H4 (cell line): ENCODE results near the gene PPP1R13L. TPM values are rescaled to one million over a fixed set of nuclear protein-coding genes. Genes with fewer than 3 reads are reported as not detected.
"Not testable (repeated sequence)": the region's sequence is repeated elsewhere in the genome, so short reads cannot be mapped to it uniquely, and the experiment has no call there.

Experiments used
- DNase-seq: peaks from one replicate; pipeline ENCODE4 v3.0.0-alpha.2; 2015; ENCODE audit warnings: low spot score
- total RNA-seq: library from RNA; depleted of rRNA; stranded (reverse); fragments of >200 nt; shearing (Covaris generic); gene quantifications from 2 replicates; pipeline ENCODE4 v1.2.3, GENCODE V29; 2014; rRNA removed

The PPP1R13L gene
- total RNA-seq, 1 experiment from 2014 or later, result 1.1 TPM

DNA sequence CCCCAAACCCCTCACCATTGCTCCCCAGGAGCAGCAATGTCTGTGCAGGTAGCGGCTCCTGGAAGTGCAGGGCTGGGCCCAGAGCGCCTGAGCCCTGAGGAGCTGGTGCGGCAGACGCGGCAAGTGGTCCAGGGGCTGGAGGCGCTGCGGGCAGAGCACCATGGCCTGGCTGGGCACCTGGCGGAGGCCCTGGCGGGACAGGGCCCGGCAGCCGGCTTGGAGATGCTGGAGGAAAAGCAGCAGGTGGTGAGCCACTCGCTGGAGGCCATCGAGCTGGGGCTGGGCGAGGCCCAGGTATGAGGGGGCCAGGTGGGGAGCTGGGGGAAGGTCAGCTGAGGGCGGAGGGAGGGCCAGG, 59.4 kb downstream of the PPP1R13L start:
- DNase-seq, result no peak

DNA sequence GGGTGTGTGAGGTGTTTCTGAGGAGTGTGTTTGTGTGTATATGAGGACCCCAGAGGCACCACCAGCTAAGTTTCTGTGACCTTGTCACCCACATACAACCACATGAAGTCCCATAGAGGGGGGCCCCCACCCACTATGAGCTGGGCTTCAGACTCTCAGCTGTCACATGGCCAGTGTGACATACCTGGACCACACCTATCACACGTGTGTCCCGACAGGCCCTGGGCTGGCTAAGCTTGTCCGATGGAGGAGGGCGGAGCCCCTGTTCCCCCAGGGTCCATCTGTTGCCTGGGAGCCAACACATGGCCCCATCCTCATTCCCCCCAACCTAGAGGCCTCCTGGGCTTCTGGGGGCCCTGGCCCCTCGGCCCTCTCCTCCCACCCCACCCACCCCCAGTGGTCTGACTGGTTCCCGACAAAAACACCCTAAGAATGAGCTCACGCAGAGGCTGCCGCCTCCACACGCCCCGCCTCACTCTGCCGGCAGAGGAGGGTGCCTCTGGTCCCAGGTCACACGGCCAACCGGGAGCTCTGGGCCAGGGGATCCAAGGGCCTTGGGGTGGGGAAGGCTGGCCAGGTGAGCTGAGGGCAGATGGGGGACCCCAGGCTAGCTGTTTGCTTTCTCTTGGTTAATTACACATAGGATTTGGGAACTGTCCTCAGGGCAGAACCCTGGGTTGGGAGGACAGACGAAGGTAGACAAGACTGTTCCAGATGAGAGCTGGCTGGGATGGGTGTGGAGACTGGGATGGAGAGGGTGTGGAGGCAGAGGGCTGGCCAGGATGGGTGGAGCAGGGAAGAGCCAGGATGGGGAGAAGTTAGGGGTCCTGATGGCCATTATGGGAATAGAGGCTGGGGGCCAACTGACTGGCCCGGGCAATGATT, 60.0 kb downstream of the PPP1R13L start:
- no peak for DNase-seq

DNA sequence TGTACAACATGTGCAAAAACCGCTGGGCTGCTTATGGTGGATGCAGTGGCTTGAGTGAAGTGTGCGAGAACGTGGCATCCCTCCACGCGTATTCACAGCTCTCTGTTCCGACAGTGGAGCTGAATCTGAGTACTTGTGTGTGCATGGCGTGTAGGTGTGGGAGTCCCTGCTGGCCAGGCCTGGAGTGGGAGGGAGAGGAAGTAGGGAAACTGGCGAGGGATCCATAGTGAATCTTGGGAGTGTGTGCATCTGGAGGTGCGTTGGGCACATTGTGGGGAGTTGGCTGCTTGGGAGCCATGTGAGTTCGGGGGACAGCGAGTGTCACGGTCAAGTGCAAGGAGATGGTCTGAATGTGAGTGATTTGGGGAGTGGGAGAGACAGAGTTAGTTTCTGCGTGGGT, 62.0 kb downstream of the PPP1R13L start:
- DNase-seq, result no peak

DNA sequence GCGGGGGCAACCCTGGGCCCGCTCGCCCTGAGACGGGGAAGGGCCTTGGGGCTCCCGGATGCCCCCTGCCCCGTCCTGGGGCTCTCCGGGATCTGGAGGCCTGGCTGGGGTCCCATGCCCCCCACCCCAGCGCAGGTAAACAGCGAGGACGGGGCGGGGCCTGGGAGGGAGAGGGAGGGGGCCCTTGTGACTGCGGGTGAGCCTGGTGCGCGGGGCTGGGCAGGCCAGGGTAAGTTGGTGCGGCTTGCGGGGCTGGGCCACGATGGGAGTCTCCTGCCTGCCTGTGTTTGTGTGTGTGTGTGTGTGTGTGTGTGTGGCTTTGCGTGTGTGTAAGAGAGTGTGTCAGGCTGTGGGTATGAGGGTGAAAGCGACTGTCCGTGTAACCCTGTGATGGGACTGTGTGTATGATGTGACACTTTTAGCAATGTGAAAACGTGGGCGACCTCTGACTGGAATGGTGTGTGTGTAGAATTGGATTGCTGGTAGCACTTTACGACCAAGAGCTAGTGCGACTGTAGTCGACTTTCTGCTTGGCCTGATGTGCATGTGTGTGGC, 63.9 kb downstream of the PPP1R13L start:
- DNase-seq, result no peak

DNA sequence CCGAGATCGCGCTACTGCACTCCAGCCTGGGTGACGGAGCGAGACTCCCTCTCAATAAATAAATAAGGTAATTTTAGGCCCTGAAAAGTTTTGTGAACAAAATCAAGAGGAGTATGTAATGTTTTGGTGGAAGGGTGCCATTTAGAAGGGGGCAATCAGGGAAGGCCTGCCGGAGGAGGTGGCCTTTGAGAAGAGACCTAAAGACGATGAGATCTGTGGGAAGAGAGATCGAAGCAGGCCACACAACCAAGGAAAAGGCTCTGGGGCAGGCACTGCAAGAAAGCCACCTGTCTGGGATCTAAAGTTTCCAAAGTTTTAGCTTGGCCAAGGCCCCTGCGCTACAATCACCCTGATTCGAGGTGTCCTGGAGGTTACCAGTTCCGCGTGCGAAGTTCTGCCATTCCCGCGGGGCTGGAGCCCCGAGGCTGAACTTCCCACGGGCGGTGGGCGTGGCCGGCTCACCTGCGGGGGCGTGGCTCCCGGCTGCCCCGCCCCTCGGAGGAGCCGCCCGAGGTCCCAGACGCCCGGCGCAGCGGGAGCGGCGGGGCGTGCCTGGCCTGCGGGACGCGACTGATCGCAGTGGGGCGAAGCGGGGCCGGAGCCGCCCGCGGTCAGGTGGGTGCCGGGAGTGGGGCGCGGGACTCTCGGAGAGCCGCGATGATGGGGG, 64.5 kb downstream of the PPP1R13L start, which contains the start of gene KLC3:
KLC3 (plus strand) TSS at position 519 of the 667 bp plus-strand sequence. CDS start 4,792 bp downstream, outside the sequence.
- DNase-seq, result no peak

DNA sequence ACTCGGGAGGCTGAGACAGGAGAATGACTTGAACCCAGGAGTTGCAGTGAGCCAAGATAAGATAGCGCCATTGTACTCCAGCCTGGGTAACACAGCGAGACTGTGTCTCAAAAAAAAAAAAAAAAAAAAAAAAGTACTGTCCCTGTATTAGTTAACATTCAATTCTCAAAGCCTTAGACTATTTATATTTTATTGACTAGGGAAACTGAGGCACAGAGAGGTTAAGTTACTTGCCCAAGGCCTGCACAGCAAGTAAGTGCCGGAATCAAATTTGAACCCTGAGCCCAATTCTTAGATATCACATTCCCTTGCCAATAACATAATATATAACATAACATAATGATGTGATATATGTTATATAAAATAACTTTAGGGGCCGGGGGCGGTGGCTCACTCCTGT, 65.2 kb downstream of the PPP1R13L start:
- no peak for DNase-seq

DNA sequence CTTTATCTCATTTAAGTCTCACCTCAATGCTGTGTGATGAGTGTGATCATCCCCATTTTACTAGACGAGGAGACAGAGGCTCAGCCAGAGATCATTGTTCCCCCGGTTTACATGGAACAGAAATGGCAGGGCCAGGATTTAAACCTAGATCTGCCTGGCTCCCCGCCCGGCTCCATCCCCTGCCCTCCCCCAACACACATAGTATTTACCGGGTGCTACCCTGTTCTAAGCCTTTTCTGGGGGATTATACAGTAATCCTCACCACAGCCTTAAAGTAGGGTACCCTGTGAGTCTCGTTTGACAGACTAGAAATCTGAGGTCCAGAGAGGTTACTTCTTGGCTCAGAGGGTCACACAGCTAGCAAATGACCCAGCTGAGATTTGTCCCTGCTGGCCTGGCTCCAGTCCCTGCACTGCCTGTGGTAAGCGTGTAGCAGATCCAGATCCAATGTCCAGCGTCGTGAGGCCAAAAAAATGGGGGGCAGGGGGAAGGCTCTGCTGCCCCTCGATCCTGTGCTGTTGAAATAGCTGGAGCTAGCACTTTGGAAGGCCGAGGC, 68.1 kb downstream of the PPP1R13L start:
- DNase-seq, result no peak

DNA sequence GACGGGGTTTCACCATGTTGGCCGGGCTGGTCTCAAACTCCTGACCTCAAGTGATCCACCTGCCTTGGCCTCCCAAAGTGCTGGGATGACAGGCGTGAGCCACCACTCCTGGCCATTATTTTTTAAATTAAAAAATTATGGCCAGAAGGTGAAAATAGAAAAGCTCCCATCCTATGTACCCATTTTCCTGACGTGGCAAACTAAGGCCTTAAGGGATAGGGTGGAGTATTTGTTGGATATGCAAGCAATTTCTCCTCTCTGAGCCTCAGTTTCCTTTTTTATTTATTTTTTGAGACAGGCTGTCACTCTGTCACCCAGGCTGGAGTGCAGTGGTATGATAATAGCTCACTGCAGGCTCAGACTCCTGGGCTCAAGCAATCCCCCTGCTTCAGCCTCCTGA, 70.0 kb downstream of the PPP1R13L start:
- DNase-seq, result not testable (repeated sequence)

DNA sequence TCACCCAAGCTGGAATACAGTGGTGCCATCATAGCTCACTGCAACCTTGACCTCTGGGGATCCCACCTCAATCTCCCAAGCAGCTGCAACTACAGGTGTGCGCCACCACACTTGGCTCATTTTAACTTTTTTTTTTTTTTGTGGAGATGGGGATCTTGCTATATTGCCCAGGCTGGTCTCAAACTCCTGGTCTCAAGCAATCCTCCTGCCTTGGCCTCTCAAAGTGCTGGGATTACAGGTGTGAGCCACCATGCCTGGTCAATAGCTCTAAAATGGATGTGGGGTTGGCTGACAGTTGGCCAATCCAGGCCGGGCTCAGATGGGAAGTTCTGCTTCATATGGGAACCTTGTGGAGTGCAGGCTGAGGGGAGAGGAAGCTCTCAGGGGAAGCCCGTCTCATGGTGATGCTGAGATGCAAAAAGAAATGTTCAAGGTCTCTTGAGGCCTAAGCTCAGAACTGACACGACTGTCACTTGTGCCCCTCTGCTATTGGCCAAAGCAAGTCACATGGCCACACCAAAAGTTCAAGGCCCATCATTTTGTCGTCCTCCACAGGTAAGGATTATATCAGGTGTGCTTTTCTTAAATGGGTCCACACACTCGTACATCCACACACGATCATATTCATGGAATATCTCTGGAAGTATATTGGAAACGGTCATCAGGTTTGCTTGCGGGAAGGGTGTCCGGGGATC, 71.1 kb downstream of the PPP1R13L start:
- no peak for DNase-seq

DNA sequence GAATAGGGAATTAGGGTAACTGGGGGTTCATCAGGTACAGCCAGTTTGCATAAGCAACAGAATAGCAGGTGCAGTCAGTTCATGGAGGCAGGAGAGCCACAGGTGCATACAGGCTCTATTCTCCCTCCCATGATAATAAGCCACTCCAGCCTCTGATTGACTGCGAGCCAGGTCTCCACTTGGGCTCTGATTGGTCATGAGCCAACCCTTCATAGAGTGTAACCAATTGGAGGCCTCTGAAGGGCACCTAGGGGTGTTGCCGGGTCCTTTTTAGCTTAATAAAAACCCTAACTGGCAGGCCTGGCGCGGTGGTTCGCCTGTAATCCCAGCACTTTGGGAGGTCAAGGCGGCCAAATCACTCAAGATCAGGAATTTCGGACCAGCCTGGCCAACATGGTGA, 73.5 kb downstream of the PPP1R13L start:
- no peak for DNase-seq

Other genes starting within 250 kb of the PPP1R13L start
- gene NKPD1, start 244.1 kb downstream of the PPP1R13L start, total RNA-seq, result 0.19 TPM in 1 of 2 replicates, not detected in the other
- gene TRAPPC6A, start 226.8 kb downstream of the PPP1R13L start, total RNA-seq, result 8.9 and 14.5 TPM in 2 replicates
- gene BLOC1S3, start 226.3 kb downstream of the PPP1R13L start, total RNA-seq, result 2.1 and 5.3 TPM in 2 replicates
- not detected in 2 replicates for gene EXOC3L2, start 159.7 kb downstream of the PPP1R13L start, total RNA-seq
- gene MARK4, start 153.8 kb downstream of the PPP1R13L start, total RNA-seq, result 3.7 and 5.0 TPM in 2 replicates
- gene CKM, start 82.2 kb downstream of the PPP1R13L start, total RNA-seq, result not detected in 2 replicates
- 0.72 TPM in 1 of 2 replicates, not detected in the other for gene KLC3, start 64.3 kb downstream of the PPP1R13L start, total RNA-seq
- 4.6 and 8.3 TPM in 2 replicates for gene ERCC2, start 34.5 kb downstream of the PPP1R13L start, total RNA-seq
- gene POLR1G, start 1.6 kb upstream of the PPP1R13L start, total RNA-seq, result 6.8 and 9.0 TPM in 2 replicates
- 49.3 and 84.0 TPM in 2 replicates for gene ERCC1, start 18.8 kb upstream of the PPP1R13L start, total RNA-seq
- gene FOSB, start 62.9 kb upstream of the PPP1R13L start, total RNA-seq, result 1.2 TPM in 1 of 2 replicates, not detected in the other
- 3.5 and 6.1 TPM in 2 replicates for gene RTN2, start 92.0 kb upstream of the PPP1R13L start, total RNA-seq
- 0.21 and 1.1 TPM in 2 replicates for gene PPM1N, start 93.4 kb upstream of the PPP1R13L start, total RNA-seq
- 29.1 and 43.5 TPM in 2 replicates for gene VASP, start 102.4 kb upstream of the PPP1R13L start, total RNA-seq
- gene OPA3, start 179.7 kb upstream of the PPP1R13L start, total RNA-seq, result 4.8 and 5.3 TPM in 2 replicates
- not detected in 2 replicates for gene GPR4, start 197.1 kb upstream of the PPP1R13L start, total RNA-seq
- gene EML2, start 234.3 kb upstream of the PPP1R13L start, total RNA-seq, result 5.1 and 11.7 TPM in 2 replicates